Measurements from ENCODE around the gene EHD3.

DNA sequence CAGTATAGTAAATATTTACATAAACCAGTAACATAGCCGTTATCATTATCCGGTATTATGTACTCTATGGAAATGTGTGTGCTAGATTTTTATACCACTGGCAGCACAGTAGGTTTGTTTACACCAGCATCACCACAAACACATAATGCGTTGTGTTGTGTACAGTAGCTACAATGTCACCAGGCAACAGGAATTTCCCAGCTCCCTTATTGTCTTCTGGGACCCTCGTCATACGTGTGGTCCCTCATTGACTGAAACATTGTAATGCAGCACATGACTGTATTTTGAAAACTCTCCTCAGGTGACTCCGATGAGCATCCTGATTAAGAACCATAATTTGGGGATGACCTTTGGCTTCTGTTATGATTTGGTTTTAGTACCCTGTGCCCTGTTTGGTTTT is 31.3 kb downstream of the EHD3 start:
- TF ChIP-seq, protein P1, sequence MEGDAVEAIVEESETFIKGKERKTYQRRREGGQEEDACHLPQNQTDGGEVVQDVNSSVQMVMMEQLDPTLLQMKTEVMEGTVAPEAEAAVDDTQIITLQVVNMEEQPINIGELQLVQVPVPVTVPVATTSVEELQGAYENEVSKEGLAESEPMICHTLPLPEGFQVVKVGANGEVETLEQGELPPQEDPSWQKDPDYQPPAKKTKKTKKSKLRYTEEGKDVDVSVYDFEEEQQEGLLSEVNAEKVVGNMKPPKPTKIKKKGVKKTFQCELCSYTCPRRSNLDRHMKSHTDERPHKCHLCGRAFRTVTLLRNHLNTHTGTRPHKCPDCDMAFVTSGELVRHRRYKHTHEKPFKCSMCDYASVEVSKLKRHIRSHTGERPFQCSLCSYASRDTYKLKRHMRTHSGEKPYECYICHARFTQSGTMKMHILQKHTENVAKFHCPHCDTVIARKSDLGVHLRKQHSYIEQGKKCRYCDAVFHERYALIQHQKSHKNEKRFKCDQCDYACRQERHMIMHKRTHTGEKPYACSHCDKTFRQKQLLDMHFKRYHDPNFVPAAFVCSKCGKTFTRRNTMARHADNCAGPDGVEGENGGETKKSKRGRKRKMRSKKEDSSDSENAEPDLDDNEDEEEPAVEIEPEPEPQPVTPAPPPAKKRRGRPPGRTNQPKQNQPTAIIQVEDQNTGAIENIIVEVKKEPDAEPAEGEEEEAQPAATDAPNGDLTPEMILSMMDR (IDR thresholded peaks at IDR 0.05), result no peak
- no peak for TF ChIP-seq POLR2A (IDR thresholded peaks at IDR 0.05)
